ENCODE data around the gene ACBD6.

The ACBD6 gene

DNA sequence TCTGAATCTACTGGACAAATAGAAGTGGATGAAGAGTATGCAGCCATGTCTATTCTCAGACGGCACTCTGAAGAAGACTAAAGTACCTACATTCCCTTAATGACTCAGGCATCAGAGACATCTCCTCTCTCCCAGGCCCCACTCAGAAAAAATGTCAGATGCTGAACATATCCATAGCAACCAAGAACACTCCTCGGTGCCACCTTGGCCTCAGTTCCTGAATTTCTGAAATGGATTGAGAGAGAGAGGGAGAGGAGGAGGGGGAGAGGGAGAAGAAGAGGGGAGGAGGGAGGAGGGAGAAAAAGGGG is 40.4 kb upstream of the ACBD6 start:
- no peak for DNase-seq (ENCODE audit: low read depth)

DNA sequence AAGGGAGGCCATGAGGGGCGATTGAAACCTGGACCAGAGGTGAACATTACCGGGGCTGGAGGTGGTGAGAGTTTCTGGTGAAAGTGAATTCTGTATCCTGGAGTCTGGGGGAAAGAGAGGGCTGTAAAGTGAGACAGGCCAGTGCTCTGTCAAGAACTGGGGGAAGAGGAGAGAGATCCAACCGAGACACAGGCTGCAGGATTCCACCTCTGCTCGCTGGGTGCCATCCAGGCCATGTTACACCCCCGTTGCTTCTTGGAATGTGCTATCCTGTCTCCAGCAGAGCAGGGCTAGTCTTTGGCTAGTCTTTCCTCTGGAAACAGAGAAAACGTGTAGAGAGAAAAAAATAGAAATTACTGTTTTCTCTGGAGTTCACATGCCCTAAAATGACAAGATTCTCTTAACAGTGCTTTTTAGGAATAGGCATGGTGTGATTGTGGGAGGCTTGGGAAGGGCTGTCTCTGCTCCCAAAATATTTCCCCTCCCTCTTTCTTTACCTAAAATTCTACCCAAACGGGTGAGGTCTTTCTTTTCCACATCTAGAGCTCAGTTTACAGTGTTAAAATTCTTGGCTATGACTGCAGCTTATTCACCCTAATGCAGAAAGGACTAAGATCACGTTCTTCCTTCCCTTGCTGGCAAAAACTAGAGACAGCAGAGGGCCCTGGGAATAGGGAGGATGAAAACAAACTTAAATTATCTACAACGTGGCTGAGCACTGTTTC is 39.9 kb upstream of the ACBD6 start:
- no peak for DNase-seq (ENCODE audit: low read depth)
- in situ Hi-C loops (cut with HindIII; ENCODE audit: low sequenced_read_pairs): no loop called here
- TF ChIP-seq, protein P1, sequence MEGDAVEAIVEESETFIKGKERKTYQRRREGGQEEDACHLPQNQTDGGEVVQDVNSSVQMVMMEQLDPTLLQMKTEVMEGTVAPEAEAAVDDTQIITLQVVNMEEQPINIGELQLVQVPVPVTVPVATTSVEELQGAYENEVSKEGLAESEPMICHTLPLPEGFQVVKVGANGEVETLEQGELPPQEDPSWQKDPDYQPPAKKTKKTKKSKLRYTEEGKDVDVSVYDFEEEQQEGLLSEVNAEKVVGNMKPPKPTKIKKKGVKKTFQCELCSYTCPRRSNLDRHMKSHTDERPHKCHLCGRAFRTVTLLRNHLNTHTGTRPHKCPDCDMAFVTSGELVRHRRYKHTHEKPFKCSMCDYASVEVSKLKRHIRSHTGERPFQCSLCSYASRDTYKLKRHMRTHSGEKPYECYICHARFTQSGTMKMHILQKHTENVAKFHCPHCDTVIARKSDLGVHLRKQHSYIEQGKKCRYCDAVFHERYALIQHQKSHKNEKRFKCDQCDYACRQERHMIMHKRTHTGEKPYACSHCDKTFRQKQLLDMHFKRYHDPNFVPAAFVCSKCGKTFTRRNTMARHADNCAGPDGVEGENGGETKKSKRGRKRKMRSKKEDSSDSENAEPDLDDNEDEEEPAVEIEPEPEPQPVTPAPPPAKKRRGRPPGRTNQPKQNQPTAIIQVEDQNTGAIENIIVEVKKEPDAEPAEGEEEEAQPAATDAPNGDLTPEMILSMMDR (IDR thresholded peaks at IDR 0.05; ENCODE audit: low read depth, low read length, missing control alignments): no peak
- H3K4me3 ChIP-seq (ENCODE audit: low read depth, low read length): no peak overlapping the region

More for the DNA sequence above, 40.4 kb upstream of the ACBD6 start:
- in situ Hi-C loops (cut with HindIII; ENCODE audit: low sequenced_read_pairs): no loop called here
- no peak overlapping the region for H3K4me3 ChIP-seq (ENCODE audit: low read depth, low read length)
- TF ChIP-seq, protein P1 (IDR thresholded peaks at IDR 0.05; ENCODE audit: low read depth, low read length, missing control alignments): no peak

DNA sequence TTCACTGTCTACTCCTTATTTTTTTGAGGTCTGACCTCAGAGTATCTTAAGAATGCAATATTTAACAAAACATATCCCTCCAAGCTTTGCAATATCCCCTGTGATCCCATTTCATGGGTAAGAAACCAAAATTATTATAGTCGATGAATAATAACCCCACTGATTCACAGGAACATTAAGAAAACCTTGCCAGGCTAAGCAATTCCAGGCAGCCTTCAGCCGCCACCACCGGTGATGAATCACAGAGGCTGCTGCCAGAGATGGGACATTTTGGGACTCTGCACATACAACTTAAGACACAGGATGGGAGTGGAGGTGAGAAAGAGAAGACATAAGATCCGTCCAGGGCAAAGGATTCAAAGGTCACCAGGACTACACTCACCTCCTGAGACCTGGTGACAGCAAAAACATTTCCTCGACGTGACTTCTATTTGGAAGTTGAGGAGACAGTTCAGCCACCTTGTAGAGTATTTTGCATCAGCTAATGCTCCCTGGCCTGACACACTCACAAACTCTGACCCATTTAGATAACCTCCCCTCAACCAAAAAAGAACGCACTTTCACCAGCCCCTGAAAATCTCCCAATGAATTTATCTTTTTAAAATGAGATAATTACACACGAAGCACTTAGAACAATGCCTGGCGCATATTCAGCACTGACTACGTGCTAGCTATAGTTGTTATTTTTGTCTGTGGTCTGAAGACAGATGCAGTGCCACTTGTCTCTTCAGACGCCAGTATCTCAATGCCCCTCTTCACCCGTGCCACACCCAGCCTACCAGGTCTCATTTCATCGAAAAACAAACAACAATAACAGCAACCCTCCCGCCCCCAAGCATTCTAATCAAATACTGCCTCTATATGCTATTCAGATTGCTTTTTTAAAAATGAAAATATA is 38.6 kb upstream of the ACBD6 start:
- TF ChIP-seq, protein P1 (IDR thresholded peaks at IDR 0.05; ENCODE audit: low read depth, low read length, missing control alignments): no peak
- DNase-seq (ENCODE audit: low read depth): no peak

DNA sequence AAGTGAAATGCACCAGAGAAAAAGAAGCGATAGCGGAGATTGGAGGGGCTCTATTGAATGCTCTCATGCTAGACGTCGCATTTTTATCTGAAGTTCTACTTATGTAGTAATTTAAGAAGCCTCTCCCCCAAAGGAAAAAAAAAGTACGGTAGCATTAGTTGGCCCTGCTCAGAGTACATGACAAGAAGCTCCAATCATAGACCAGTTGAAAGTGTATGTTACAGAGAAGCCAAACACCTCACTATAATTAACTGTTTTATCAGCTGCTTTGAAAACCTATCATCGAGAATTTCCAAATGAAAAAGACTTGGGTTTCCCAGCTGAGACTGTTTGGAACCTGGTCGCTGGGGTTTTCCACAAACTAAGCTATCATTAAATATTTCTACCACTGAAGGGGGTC is 36.8 kb upstream of the ACBD6 start:
- in situ Hi-C loops (cut with HindIII; ENCODE audit: low sequenced_read_pairs): no loop called here
- no peak overlapping the region for H3K4me3 ChIP-seq (ENCODE audit: low read depth, low read length)
- DNase-seq (ENCODE audit: low read depth): no peak
- TF ChIP-seq, protein P1 (IDR thresholded peaks at IDR 0.05; ENCODE audit: low read depth, low read length, missing control alignments): no peak

More for the DNA sequence above, 38.6 kb upstream of the ACBD6 start:
- in situ Hi-C loops (cut with HindIII; ENCODE audit: low sequenced_read_pairs): no loop called here
- no peak overlapping the region for H3K4me3 ChIP-seq (ENCODE audit: low read depth, low read length)

DNA sequence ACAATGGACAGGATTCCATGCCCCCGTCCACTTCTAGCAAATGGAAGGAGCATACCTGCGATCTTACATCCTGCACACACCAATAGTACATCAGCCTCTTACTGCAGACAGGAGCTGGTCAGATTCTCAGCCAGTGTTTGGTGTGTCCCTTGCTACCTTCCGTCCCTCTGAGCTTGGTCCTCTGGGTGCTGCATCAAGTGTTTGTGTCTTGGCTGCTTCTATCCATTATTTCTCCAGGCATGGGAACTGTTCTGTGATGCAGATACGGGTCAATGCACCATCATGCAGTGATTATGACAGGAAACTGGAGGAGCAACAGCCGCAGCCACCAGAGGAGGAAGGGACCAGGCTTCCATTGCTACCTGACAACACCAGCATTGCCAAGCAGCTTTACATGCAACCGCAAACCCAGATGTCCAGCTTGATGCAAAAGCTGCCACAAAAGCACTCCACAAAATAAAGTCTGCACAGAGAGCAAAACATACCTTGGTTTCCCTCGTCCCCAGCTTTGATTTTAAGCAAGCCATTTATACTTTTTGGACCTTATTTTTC is 34.5 kb upstream of the ACBD6 start:
- no peak for DNase-seq (ENCODE audit: low read depth)
- in situ Hi-C loops (cut with HindIII; ENCODE audit: low sequenced_read_pairs): no loop called here
- H3K4me3 ChIP-seq (ENCODE audit: low read depth, low read length): no peak overlapping the region
- TF ChIP-seq, protein P1 (IDR thresholded peaks at IDR 0.05; ENCODE audit: low read depth, low read length, missing control alignments): no peak

DNA sequence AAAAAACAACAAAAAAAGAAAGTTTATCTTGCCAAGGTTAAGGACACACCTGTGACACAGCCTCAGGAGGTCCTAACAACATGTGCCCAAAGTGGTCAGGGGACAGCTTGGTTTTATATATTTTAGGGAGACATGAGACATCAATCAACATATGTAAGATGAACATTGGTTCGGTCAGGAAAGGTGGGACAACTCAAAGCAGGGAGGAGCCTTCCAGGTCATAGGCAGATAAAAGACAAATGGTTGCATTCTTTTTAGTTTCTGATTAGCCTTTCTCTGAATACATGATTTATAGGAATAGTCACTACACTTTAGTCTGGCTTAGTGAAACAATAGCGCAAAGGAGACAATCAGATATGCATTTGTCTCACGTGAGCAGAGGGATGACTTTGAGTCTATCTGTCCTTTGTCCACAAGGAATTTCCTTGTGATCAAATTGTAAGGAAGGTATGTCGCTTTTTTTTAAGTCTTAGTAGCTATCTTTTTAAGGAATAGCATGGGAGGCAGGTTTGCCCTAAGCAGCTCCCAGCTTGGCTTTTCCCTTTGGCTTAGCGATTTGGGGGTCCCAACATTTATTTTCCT is 33.1 kb upstream of the ACBD6 start:
- DNase-seq (ENCODE audit: low read depth): no peak
- TF ChIP-seq, protein P1 (IDR thresholded peaks at IDR 0.05; ENCODE audit: low read depth, low read length, missing control alignments): no peak
- in situ Hi-C loops (cut with HindIII; ENCODE audit: low sequenced_read_pairs): no loop called here
- H3K4me3 ChIP-seq (ENCODE audit: low read depth, low read length): no peak overlapping the region

All from astrocyte of the cerebellum (primary cell).